ENCODE data around the gene MICOS13. TPM values are rescaled to one million over a fixed set of nuclear protein-coding genes. Genes with fewer than 3 reads are reported as not detected.

Gene MICOS13
- total and polyA plus RNA-seq, 2 donors (not counting 3 experiments of a cell fraction or from before 2014, with no cell fraction given) = 55.3 to 86.1 TPM

DNA sequence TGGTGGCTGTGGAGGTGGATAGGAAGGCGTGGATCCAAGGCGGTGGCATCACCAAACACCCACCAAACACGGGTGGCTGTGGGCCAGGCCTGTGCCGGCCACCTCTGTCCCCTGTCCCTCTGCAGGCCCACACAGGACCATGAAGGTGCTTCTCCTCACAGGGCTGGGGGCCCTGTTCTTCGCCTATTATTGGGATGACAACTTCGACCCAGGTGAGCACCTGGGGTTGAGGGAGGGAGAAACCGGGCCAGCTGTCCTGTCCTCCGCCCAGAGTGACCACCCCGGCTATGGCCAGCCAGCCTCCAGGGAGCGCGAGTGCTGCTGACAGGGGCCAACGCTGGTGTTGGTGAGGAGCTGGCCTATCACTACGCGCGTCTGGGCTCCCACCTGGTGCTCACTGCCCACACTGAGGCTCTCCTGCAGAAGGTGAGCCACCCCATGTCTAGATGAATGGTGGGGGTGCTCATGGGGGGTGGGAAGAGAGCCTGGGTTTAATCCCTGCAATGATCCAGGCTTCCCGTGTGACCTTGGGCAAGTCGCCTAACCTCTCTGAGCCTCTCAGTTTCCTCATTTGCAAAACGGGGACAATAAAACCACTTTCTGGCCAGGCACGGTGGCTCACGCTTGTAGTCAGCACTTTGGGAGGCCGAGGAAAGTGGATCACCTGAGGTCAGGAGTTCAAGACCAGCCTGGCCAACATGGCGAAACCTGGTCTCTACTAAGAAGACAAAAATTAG is 4.5 kb upstream of the MICOS13 start:
- no peaks in the 10 kb centered on the region for H3K36me3 ChIP-seq (ENCODE audit: control insufficient read depth in 2 of 2, extremely low read depth in 1 of 2, insufficient read depth in 2 of 2, low read length in 2 of 2)
- DNase-seq (ENCODE audit: low read depth, low spot score) = no peak
- no TSS peak for BruUV-seq (replicated peaks)
- no peak overlapping the region for H3K27ac ChIP-seq (ENCODE audit: insufficient read depth, low read depth, low read length)
- ChIA-PET POLR2A (no interaction called here), CTCF (no interaction called here)
- FAIRE-seq = no peak
- H3K9me3 ChIP-seq (replicated peaks; ENCODE audit: control insufficient read depth, insufficient read depth, low read length) = no peaks in the 10 kb centered on the region
- peaks cover 2% of the 10 kb centered on the region for H3K79me2 ChIP-seq (ENCODE audit: control insufficient read depth, insufficient read depth, low read length)
- H3K4me1 ChIP-seq (ENCODE audit: control insufficient read depth, extremely low read depth, insufficient read depth, low read length) = peaks cover 5% of the 10 kb centered on the region
- TF ChIP-seq POLR2AphosphoS5 (IDR thresholded peaks at IDR 0.05; ENCODE audit: insufficient read depth, low read depth, low read length) (no peak), MAX (IDR thresholded peaks at IDR 0.05; ENCODE audit: insufficient read depth, insufficient read length) (no peak), JUN (IDR thresholded peaks at IDR 0.05; ENCODE audit: borderline replicate concordance, insufficient read depth, insufficient read length, low read depth) (no peak), MYC (IDR thresholded peaks at IDR 0.05; ENCODE audit: low read depth, low read length) (no peak), GATA2 (IDR thresholded peaks at IDR 0.05; ENCODE audit: insufficient read depth, insufficient read length, low read depth, low read length) (no peak), EZH2 (IDR thresholded peaks at IDR 0.05; ENCODE audit: borderline replicate concordance, low read depth, low read length, severe bottlenecking) (no peak), POLR2A (IDR thresholded peaks at IDR 0.05; ENCODE audit: low read depth, low read length) (no peak), FOS (IDR thresholded peaks at IDR 0.05; ENCODE audit: borderline replicate concordance, insufficient read depth, low read length) (no peak)
- TF ChIP-seq, protein P1, sequence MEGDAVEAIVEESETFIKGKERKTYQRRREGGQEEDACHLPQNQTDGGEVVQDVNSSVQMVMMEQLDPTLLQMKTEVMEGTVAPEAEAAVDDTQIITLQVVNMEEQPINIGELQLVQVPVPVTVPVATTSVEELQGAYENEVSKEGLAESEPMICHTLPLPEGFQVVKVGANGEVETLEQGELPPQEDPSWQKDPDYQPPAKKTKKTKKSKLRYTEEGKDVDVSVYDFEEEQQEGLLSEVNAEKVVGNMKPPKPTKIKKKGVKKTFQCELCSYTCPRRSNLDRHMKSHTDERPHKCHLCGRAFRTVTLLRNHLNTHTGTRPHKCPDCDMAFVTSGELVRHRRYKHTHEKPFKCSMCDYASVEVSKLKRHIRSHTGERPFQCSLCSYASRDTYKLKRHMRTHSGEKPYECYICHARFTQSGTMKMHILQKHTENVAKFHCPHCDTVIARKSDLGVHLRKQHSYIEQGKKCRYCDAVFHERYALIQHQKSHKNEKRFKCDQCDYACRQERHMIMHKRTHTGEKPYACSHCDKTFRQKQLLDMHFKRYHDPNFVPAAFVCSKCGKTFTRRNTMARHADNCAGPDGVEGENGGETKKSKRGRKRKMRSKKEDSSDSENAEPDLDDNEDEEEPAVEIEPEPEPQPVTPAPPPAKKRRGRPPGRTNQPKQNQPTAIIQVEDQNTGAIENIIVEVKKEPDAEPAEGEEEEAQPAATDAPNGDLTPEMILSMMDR (IDR thresholded peaks at IDR 0.05; ENCODE audit: extremely low read depth in 1 of 2, insufficient read depth in 1 of 2, low read depth in 1 of 2, low read length in 2 of 2) = no peak
- intact Hi-C loops (cut with micrococcal nuclease) = no loop called here
- H3K4me2 ChIP-seq (ENCODE audit: insufficient read depth, low read length) = no peak overlapping the region
- no peaks in the 10 kb centered on the region for H3K9me1 ChIP-seq (replicated peaks; ENCODE audit: control insufficient read depth, extremely low read depth, insufficient read depth, low read length)
- no peaks in the 10 kb centered on the region for H4K20me1 ChIP-seq (replicated peaks; ENCODE audit: control insufficient read depth, extremely low read depth, insufficient read depth, low read length)
- H2AFZ ChIP-seq (ENCODE audit: low read depth, low read length) = no peak overlapping the region
- no peak overlapping the region for H3K9ac ChIP-seq (replicated peaks; ENCODE audit: extremely low read depth, insufficient read depth, low read length)
- dilution Hi-C loops (cut with MboI; ENCODE audit: extremely low pct_ligation_motif_present, low sequenced_read_pairs) = no loop called here
- H3K4me3 ChIP-seq (replicated peaks in 1 of 3; ENCODE audit: insufficient read depth in 1 of 3, low read depth in 1 of 3, low read length in 3 of 3) = no peak overlapping the region
- H3K27me3 ChIP-seq (ENCODE audit: control insufficient read depth in 2 of 2, insufficient read depth in 2 of 2, low read length in 2 of 2) = no peaks in the 10 kb centered on the region
